Stimulated activated CD4-positive, alpha-beta T cell treated with anti-CD3 and anti-CD28 coated beads, Interleukin-15, amount 100 ng/mL, for 48 hours (primary cell): ENCODE measurements around the gene CIB2.
"Not testable (repeated sequence)": the region's sequence is repeated elsewhere in the genome, so short reads cannot be mapped to it uniquely, and the experiment has no call there.

Experiments
- DNase-seq, 2 donors: peaks; one replicate each; pipeline ENCODE4 v3.0.0-alpha.2; 2020; ENCODE audit warnings: low read depth in 2 of 2

CIB2 gene

DNA sequence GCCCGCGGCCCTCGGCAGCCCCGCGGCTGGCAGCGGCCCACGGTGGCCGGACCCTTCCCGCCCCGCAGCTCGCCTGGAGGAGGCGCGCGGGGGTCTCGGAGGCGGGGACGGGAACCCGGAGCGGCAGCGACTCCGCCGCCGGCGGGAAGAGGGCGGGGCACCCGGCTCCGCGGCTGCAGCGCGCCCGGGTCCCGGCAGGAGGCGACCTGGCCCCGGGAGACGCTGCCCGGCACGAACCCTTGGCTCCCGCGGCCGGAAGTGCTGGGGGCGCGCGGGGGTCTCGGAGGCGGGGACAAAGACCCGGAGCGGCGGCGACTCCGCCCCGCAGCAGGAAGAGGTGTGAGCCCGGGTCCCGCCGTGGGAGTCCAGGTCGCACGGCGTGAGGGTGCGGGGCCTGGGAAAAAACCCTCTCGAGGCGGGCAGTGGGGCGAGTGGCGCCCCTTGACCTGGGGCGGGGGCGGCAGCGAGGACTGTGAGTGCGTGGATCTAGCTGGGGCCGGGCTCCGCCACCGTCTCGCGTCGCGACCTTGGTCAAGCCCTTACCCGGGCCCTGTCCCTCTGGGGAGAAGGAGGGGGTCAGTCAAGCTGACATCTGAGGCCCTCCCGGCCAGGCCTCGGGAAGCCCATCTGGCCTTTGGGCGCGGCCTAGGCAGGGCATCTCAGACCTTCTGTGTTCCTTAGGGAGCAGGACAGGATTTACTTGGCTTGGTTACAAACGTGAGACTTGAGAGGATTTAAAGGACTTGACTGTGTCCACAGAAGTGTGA is at the start of gene CIB2:
Gene CIB2 (minus strand): TSS at position 151 of the 767 bp plus-strand sequence. CDS start 230 bp downstream, outside the sequence.
- DNase-seq, result peak; percentile 30 to 63

DNA sequence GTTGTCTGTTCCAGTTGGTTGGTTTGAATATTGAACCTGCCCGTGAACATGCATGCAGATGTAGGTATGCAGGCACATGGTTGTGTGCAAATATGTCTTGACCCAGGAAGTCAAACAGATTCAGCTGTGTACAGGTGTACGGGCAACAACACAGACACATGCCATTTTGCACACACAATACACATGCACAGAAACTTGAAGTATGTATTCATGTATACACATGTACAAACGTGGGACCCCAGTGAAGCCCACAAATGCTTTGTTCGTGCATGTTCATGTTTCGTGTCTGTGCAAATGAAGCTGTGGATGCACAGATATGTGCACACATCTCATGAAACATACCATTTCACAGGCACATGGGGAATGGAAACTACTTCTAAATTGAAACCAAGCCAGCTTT is 48.7 kb upstream of the CIB2 start:
- no peak for DNase-seq

DNA sequence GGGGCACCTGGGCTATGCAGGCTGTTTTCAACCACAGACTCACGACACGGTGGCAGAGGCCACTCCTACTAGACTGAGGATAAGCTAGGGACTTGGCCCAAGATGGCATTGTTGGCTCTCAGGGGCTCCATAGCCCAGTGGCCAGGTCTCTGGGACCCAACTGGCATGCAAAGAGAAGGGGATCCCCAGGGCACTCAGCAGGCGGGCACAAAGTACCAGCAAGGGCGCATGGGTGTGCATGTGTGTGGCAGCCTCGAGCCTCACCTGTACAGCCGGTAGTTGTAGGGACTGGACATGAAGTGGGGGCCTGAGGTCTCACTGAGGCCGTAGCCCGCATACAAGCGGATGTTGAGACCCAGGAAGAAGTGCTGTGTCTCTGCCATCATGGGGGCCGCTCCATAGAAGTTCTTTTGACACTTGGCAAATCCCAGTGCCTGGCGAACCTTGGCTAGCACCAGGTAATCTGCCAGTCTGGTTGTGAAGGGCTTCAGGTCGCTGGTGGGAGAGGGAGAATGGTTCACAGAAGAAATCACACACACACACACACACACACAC is 48.1 kb upstream of the CIB2 start:
- DNase-seq, result no peak

DNA sequence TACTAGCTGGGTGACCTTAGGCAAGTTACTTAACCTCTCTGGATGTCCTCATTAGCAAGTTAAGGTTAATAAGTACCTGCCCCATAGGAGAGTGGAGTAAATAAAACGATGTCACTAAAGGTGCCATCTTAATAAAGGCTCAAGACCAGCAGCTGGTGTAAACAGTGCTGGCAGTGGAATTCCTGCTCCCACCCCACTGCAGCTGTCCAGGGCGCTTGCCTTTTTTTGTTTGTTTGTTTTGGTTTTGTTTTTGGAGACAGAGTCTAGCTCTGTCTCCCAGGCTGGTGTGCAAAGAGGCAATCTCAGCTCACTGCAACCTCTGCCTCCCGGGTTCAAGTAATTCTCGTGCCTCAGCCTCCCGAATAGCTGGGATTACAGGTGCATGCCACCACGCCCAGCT is 46.8 kb upstream of the CIB2 start:
- DNase-seq, result no peak

DNA sequence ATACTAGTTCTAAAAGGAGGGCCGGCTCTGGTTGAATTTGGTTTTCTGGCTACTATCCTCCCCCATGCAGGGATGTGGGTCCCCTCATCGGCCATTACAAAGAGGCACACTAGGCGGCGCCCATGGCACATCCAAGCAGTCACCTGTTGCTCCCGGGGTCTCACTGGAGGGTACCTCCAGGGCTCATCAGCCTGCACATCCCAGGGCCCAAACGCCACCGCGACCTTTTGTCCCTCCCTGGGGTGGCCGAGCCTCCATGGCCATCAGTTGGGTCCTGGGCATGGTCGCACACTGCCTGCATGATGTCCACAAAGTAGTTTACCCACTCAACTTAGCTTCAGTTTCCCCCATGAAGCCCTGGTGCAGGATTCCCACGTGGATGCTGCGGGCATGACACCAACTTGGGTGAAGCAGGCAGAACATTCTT is 46.2 kb upstream of the CIB2 start:
- DNase-seq, result peak in 1 of 2 donors; percentile 25

GRCh38 chr15:78175330-78175729 is 44.1 kb upstream of the CIB2 start:
- no peak for DNase-seq

DNA sequence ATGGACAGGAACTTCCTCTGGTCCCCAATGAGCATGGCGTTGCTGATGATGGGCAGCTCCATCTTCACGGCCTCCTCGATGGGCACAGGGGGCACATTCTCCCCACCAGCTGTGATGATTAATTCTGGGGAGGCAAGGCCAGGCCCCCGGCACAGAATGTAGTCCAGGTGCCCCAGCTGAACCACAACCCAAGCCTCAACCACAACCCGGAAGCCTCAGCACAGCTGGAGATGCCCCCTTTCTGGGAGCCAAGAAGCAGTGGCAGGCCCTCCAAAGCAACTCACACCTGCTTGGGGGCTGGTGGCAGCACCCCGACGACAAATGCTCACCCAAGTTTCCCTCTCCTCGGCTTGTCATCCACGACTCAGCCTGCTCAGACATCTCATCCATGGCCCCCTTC is 43.2 kb upstream of the CIB2 start:
- no peak for DNase-seq

- DNase-seq, result no peak
Observed at GRCh38 chr15:78171864-78172472, 40.7 kb upstream of the CIB2 start.

GRCh38 chr15:78170848-78171773 is 39.9 kb upstream of the CIB2 start:
- no peak for DNase-seq

DNA sequence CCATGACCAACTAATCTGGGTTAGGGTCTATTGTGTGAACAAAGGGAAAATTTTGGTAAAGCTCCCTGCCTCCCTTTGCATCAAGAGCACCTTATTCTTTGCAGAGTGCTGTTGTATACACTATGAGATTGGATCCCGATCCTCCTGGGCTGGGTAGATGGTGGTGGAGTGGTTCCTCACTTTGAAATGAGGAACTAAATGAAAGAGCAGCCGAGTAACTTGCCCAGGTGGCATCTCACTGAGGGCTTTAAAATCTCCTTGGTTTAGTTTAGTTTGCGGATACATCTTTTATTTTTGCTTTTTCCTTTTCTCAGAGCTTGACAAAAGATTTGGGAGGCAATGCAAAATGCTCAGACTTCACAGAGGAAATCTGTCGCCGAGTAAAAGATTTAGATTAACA is 37.4 kb upstream of the CIB2 start:
- DNase-seq, result no peak

- DNase-seq, result no peak
Observed at GRCh38 chr15:78167227-78167888, 36.1 kb upstream of the CIB2 start.

- DNase-seq, result no peak
Observed at GRCh38 chr15:78164010-78164409, 32.8 kb upstream of the CIB2 start.

GRCh38 chr15:78162038-78162437 is 30.8 kb upstream of the CIB2 start:
- DNase-seq, result peak in 1 of 2 donors; percentile 27

GRCh38 chr15:78159395-78159794 is 28.1 kb upstream of the CIB2 start:
- DNase-seq, result no peak

DNA sequence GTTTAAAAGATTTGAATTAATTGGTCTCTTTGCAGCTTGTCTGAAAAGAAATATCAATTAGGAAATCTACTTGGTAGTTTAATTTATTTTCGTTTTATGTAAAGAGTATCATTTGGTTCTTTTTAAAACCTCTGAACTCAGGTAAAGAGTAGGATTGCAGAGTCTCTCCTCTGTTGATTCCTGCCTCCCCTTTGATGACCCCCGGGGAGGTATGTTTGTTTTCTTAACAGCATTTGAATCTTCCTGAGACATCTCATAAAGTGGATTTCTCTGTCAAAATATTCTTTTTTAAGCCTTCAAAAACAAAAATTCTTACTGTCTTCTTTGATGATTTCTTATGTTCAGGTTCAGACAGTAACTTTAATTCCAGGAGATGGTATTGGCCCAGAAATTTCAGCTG is 26.0 kb upstream of the CIB2 start:
- DNase-seq, result no peak

GRCh38 chr15:78156653-78157052 is 25.4 kb upstream of the CIB2 start:
- DNase-seq, result no peak

GRCh38 chr15:78155355-78155939 is 24.2 kb upstream of the CIB2 start:
- DNase-seq, result no peak

DNA sequence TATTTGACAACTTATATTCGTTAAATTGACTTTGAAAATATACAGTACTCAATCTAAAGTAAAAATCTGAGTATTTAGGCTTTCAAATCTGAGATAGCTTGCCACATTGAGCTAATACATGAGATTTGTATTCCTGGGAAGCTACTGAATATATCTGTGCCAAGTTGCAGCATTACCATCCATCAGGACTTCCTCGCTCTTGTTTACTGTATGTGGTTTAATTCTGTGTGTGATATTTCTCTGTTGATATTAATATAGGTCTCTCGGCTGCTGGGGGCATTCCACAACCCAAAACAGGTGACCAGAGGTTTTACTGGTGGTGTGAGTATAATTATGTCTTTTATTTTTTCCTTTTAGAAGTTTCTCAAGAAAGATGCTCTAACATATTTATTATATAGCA is 23.7 kb upstream of the CIB2 start:
- DNase-seq, result no peak

DNA sequence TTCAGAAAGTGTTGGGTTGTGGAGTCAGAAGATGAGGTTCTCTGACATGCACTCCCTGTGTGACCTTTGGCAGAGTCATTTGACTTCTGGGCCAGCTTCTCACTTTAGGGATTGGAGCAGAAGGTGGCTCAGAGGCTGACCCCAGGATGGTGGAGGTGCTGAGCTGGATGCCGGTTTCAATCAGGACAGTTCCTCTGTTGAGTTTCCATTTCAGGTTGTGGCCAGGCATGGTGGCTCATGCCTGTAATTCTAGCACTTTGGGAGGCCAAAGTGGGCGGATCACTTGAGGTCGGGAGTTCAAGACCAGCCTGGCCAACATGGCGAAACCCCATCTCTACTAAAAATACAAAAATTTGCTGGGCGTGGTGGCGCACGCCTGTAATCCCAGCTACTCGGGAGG is 19.8 kb upstream of the CIB2 start:
- not testable (repeated sequence) for DNase-seq

DNA sequence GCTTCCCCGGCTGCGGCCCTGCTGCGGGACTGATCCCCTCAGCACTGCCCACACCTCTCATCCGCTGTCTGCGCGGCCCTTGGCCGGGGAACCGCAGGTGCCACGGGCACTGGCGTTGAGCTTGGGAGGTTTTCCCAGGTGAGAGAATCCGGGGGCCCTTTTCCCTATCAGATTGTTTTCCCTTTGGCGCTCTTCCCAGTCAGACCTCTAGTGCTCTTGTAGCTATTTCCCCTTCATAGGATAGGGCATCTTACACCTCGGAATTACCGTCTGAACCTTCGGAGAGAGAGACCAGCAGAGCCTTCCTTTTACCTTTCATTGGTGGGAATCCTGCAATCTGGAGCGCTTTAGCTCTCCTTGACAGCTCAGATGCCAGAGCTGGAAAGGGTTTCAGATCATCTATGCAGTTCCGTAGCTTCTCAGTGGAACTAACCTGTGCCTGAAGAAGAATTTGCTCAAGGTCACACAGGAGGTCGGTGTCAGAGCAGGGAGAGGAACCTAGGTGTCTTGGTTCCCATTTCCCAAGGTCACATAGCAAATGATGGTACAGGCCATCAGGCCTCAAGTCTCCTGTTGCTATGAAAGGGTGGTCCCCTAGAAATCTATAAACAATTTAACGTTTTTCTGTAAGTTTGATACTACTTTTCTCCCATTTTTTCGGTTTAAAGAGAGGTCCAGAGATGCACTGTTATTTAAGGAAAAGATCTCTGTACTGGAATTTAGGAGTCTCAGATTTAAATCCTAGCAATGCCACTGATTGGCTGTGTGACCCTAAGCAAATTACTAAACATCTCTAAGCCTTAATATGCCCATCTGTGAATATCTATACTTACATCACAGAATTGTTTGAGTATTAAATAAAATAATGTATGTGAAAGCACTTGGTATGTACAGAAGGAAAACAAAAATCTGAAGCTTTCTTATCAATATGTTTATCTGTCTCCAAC is 18.8 kb upstream of the CIB2 start:
- no peak for DNase-seq
